ENCODE measurements around the gene KIF5A. TPM values are rescaled to one million over a fixed set of nuclear protein-coding genes. Genes with fewer than 3 reads are reported as not detected.
A peak's percentile ranks its signal among the peaks of the same experiment; 100 is the strongest.

Gene KIF5A
- total and polyA plus RNA-seq, 2 experiments from 2014 or later: 0.11 to 0.36 TPM

DNA sequence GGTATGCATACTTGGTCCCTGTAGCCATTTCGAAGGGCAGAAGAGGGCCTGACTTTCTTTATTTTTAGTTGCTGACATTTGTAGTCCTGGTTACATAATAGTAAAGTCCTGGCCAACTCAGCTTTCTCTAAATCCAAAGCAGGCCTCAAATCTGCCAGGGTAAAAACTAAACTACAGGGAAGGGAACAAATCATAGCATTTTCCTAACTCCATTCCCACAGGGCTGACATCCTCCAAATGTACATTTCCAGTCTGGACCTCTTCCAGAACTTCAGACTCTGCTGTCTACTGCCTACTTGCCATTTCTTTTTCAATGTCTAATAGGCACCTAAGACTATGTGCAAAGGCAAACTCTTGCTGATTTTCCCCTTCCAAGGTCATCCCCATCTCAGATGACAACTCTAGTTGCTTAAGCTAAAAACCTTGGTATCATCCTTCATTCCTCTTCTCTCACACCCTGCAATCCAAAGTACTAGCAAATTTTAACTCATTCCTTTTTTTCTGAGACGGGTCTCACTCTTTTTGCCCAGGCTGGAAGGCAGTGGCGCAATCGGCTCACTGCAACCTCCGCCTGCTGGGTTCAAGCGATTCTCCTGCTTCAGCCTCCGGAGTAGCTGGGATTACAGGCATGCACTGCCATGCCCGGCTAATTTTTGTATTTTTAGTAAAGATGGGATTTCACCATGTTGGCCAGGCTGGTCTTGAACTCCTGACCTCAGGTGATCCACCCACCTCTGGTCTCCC is 31.5 kb upstream of the KIF5A start:
- Histone ChIP-seq H3K36me3 (peaks cover 38% of the 10 kb centered on the region), H3K4me1 (ENCODE audit: low read depth) (peaks cover 22% of the 10 kb centered on the region), H3K27me3 (no peaks in the 10 kb centered on the region), H3K4me3 (peak overlapping the region; percentile 80), H3K9me3 (ENCODE audit: low read depth) (no peaks in the 10 kb centered on the region), H3K27ac (no peak overlapping the region)
- no peak for TF ChIP-seq CTCF (IDR thresholded peaks at IDR 0.05; ENCODE audit: low read depth, low read length)
- peak in 1 of 2 donors; percentile 44 for DNase-seq (ENCODE audit: low read depth in 1 of 2, low spot score in 1 of 2)

DNA sequence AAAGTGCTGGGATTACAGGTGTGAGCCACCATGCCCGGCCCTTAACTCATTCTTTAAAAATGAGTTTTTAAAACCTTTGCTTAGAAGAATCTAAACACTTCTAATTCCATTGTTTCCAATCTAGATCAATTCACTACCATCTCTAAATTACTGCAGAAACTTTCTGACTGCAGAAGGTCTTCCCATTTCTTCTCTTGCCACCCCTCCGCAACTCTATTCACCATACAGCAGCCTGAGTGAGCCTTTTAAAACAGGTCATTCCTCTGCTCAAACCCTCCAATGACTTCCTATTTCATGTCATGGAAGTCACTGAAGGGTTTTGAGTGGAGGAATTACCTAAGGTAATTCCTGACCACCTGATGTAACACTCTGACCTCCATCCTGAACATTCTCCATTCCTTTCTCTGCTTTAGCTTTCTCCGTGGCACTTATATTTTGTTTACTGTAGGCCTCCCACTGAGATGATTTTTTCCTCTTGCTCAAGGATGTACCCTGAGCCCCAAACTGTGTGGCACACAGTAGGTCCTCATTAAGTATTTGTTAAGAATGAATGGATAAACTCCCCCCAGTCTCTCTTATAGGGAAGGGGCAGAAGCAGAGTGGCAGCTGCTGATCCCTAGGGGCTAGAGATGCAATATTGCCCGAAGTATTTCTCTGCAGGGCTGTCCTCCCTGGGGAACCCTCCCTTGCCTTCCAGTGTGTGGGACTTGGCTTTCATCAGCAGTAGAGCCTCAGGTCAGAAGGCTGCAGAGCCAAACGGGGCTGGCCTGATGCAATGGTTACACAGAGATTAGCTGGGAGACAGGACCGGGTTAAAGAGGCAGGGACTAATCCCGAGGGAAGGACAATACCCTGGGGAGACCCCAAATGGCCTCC is 30.7 kb upstream of the KIF5A start:
- DNase-seq (ENCODE audit: low read depth in 1 of 2, low spot score in 1 of 2): peak in 1 of 2 donors; percentile 80
- Histone ChIP-seq H3K9me3 (ENCODE audit: low read depth) (no peaks in the 10 kb centered on the region), H3K36me3 (peaks cover 34% of the 10 kb centered on the region), H3K4me1 (ENCODE audit: low read depth) (peaks cover 29% of the 10 kb centered on the region), H3K27me3 (no peaks in the 10 kb centered on the region), H3K27ac (peak overlapping the region; percentile 99), H3K4me3 (peak overlapping the region; percentile 80)
- TF ChIP-seq CTCF (IDR thresholded peaks at IDR 0.05; ENCODE audit: low read depth, low read length): no peak

- no peak for DNase-seq (ENCODE audit: low read depth in 1 of 2, low spot score in 1 of 2)
- Histone ChIP-seq H3K9me3 (ENCODE audit: low read depth) (no peaks in the 10 kb centered on the region), H3K36me3 (peaks cover 28% of the 10 kb centered on the region), H3K27me3 (no peaks in the 10 kb centered on the region), H3K27ac (peak overlapping the region; percentile 99), H3K4me1 (ENCODE audit: low read depth) (peaks cover 35% of the 10 kb centered on the region), H3K4me3 (peak overlapping the region; percentile 80)
- TF ChIP-seq CTCF (IDR thresholded peaks at IDR 0.05; ENCODE audit: low read depth, low read length): no peak
Measured at GRCh38 chr12:57519796-57520052, 30.1 kb upstream of the KIF5A start.

GRCh38 chr12:57520053-57520818 is 29.6 kb upstream of the KIF5A start, which contains the start of gene DDIT3:
TSS of gene DDIT3 (minus strand) at chr12:57520514. CDS start at chr12:57517406, 3,108 bp downstream.
- Histone ChIP-seq H3K27me3 (no peaks in the 10 kb centered on the region), H3K36me3 (peaks cover 23% of the 10 kb centered on the region), H3K4me3 (peak within 1 kb of the TSS; percentile 80), H3K27ac (peak within 1 kb of the TSS; percentile 99), H3K9me3 (ENCODE audit: low read depth) (no peaks in the 10 kb centered on the region), H3K4me1 (ENCODE audit: low read depth) (peaks cover 37% of the 10 kb centered on the region)
- peak; percentile 100 for DNase-seq (ENCODE audit: low read depth in 1 of 2, low spot score in 1 of 2)
- TF ChIP-seq CTCF (IDR thresholded peaks at IDR 0.05; ENCODE audit: low read depth, low read length): no peak

- Histone ChIP-seq H3K9me3 (ENCODE audit: low read depth) (no peaks in the 10 kb centered on the region), H3K27me3 (no peaks in the 10 kb centered on the region), H3K27ac (peak overlapping the region; percentile 98), H3K4me3 (peak overlapping the region; percentile 45), H3K36me3 (peaks cover 10% of the 10 kb centered on the region), H3K4me1 (ENCODE audit: low read depth) (peaks cover 37% of the 10 kb centered on the region)
- DNase-seq (ENCODE audit: low read depth in 1 of 2, low spot score in 1 of 2): peak; percentile 58 to 69
- TF ChIP-seq CTCF (IDR thresholded peaks at IDR 0.05; ENCODE audit: low read depth, low read length): peak; percentile 16
Measured at GRCh38 chr12:57521525-57522010, 28.3 kb upstream of the KIF5A start.

Measured in cardiac muscle cell (in vitro differentiated cells and primary cell).